ENCODE data around the gene PPP1R7. TPM values are rescaled to one million over a fixed set of nuclear protein-coding genes. Genes with fewer than 3 reads are reported as not detected.

The PPP1R7 gene
- total RNA-seq, 2 experiments from 2014 or later = 78.8 to 84.6 TPM

DNA sequence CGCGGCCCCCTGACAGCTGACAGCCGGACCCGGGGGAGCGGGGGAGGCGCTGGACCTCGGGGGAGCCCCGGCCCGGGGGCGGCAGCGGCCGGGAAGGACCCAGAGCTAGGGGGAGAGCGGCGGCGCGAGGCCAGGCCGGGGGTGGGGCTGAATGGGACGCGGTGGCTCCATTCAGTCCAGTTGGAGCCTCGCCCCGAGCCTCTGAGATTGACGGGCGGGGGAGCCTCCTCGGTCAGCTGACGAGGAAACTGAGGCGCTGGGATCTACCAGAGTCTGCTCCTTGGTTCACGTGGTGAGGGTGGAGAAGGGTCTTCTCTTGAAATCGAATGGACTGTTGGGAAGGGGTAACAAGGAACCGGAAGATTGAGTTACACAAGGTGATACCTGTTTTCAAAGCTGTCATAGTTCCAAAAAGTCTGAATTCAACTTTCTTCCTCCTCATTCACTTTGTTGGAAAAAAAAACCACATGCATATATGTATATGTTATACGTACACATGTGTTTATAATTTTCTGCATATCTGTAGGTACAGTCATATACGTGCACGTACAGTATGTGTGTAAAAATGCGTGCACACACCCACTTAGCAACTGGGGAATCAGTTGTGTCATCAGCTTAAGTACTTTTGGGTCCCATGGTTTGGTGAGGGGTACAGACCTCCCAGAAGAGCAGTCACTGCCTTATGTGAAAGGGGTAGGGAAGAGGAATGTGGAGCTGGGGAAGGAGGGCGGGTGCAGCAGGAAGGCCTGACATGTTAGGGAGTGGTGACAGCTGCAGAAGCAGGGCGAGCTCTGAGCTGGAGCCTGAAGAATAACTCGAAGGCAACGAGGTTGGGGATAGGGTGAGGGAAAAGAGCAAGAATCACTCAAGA, 628 bp downstream of the PPP1R7 start:
- peaks cover 45% of the 10 kb centered on the region for H3K4me1 Mint-ChIP-seq

DNA sequence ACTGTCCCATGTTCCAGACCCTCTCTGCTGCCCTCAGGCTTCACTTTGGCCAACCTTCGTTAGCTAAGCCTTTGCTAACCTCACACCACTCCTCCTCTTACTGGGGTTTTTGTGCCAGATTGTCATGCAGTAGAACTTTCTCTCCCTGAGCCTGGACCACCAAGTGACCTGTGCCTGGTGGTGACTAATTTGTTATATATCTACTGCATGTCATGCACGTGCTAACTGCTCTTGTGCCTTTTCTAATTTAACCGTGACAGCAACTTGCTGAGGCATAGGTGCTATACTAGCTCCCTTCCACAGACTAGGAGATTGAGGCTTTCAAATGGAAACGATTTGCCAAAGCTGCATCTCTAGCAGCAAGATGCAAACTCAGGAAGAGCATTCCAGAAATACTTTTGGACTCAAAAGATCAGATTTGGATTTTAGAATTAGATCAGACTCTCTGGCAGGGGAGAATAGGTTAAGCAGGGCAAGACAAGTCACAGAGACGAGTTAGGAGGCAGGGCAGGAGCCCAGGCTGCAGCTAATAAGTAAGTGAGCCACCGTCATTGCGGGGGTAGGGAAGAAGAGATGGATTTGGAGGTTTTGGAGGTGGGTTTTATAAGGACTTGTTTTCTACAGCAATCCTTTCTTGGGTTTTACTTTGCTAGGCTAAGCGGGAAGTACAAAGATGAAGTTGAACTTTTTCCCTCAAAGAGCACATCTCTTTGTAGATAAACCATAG, 1.8 kb downstream of the PPP1R7 start:
- ATAC-seq (ENCODE audit: low read depth) (no peak), DNase-seq (no peak)
- POLR2A ChIA-PET = interaction anchor here (1.4 to 2.5 kb wide), 2 partner anchors 39 to 49 kb away, joined by 5 to 15 read pairs; no protein-coding TSS in a partner anchor
- H3K4me1 Mint-ChIP-seq = peaks cover 36% of the 10 kb centered on the region
- no peaks in the 10 kb centered on the region for H3K9me3 Mint-ChIP-seq
- peak overlapping the region; percentile 94 for H3K4me3 Mint-ChIP-seq
- H3K36me3 Mint-ChIP-seq = peaks cover 5% of the 10 kb centered on the region
- H3K27me3 Mint-ChIP-seq = no peaks in the 10 kb centered on the region
- H3K27ac Mint-ChIP-seq = peak overlapping the region; percentile 13

More for the DNA sequence above, 628 bp downstream of the PPP1R7 start:
- Mint-ChIP-seq H3K27me3 (no peaks in the 10 kb centered on the region), H3K36me3 (peaks cover 5% of the 10 kb centered on the region), H3K4me3 (peak overlapping the region; percentile 94), H3K9me3 (no peaks in the 10 kb centered on the region), H3K27ac (peak overlapping the region; percentile 87)
- POLR2A ChIA-PET = interaction anchor here (1.3 to 3.0 kb wide), 4 partner anchors 14 to 47 kb away, joined by 4 to 29 read pairs (median 10); no protein-coding TSS in a partner anchor
- DNase-seq (no peak), ATAC-seq (ENCODE audit: low read depth) (no peak)

DNA sequence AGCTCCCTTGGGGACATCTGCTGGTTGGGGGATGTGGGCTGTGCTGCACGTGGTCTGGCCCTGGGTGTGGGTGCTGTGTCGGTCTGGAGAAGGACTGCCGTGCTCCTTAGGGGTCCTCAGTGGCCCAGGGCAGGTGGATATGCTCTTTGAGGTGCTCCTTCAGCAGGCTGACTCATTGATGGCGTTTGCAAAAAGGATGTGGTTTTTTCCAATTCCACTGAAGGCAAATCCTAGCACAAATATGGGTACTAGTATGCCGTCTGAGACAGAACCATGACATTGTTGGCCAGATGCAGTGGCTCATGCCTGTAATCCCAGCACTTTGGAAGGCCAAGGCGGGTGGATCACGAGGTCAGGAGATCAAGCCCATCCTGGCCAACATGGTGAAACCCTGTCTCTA, 3.3 kb downstream of the PPP1R7 start:
- ATAC-seq (ENCODE audit: low read depth) = no peak
- Mint-ChIP-seq H3K4me3 (no peak overlapping the region), H3K27ac (no peak overlapping the region), H3K27me3 (no peaks in the 10 kb centered on the region), H3K36me3 (peaks cover 7% of the 10 kb centered on the region), H3K9me3 (no peaks in the 10 kb centered on the region), H3K4me1 (peaks cover 28% of the 10 kb centered on the region)
- POLR2A ChIA-PET = no interaction called here
- DNase-seq = no peak

GRCh38 chr2:241154915-241155314, 4.6 kb downstream of the PPP1R7 start:
- Mint-ChIP-seq H3K9me3 (no peaks in the 10 kb centered on the region), H3K27ac (no peak overlapping the region), H3K4me1 (peaks cover 28% of the 10 kb centered on the region), H3K27me3 (no peaks in the 10 kb centered on the region), H3K36me3 (peaks cover 9% of the 10 kb centered on the region), H3K4me3 (no peak overlapping the region)
- DNase-seq = no peak
- no peak for ATAC-seq (ENCODE audit: low read depth)
- POLR2A ChIA-PET = no interaction called here

DNA sequence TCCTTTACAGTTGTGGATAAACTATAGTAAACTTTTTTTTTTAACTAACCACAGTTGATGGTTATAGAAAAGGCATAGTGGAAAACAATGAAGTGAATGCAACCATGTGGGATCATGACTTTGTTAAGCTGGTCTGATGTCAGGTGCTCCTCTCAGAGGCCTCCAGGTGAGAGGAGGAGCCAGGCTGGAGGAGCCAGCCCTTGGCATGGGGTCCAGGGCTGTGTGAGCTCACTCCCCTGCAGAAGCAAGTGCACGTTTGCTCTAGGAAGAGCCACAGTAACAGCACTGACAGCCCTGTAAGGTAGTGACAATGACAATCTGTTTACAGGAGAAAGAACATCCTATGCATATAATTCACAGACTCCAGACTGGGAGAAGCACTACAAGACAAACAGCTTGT, 5.7 kb downstream of the PPP1R7 start:
- Mint-ChIP-seq H3K4me1 (peaks cover 22% of the 10 kb centered on the region), H3K9me3 (no peaks in the 10 kb centered on the region), H3K27ac (no peak overlapping the region), H3K36me3 (peaks cover 7% of the 10 kb centered on the region), H3K27me3 (no peaks in the 10 kb centered on the region), H3K4me3 (no peak overlapping the region)
- DNase-seq = no peak
- POLR2A ChIA-PET = no interaction called here
- no peak for ATAC-seq (ENCODE audit: low read depth)

- Mint-ChIP-seq H3K4me1 (peaks cover 13% of the 10 kb centered on the region), H3K27ac (no peak overlapping the region), H3K9me3 (no peaks in the 10 kb centered on the region), H3K27me3 (no peaks in the 10 kb centered on the region), H3K4me3 (no peak overlapping the region), H3K36me3 (peaks cover 7% of the 10 kb centered on the region)
- ATAC-seq (ENCODE audit: low read depth) (no peak), DNase-seq (no peak)
- POLR2A ChIA-PET = no interaction called here
Measured at GRCh38 chr2:241156971-241157441, 6.7 kb downstream of the PPP1R7 start.

GRCh38 chr2:241157841-241158545, 7.7 kb downstream of the PPP1R7 start:
- POLR2A ChIA-PET = no interaction called here
- ATAC-seq (ENCODE audit: low read depth) (no peak), DNase-seq (no peak)
- H3K36me3 Mint-ChIP-seq = peaks cover 7% of the 10 kb centered on the region
- no peak overlapping the region for H3K27ac Mint-ChIP-seq
- no peaks in the 10 kb centered on the region for H3K9me3 Mint-ChIP-seq
- no peak overlapping the region for H3K4me3 Mint-ChIP-seq
- H3K4me1 Mint-ChIP-seq = peaks cover 9% of the 10 kb centered on the region
- H3K27me3 Mint-ChIP-seq = no peaks in the 10 kb centered on the region

GRCh38 chr2:241158546-241158900, 8.3 kb downstream of the PPP1R7 start:
- no peaks in the 10 kb centered on the region for H3K27me3 Mint-ChIP-seq
- H3K9me3 Mint-ChIP-seq = no peaks in the 10 kb centered on the region
- peaks cover 4% of the 10 kb centered on the region for H3K4me1 Mint-ChIP-seq
- H3K4me3 Mint-ChIP-seq = no peak overlapping the region
- DNase-seq = no peak
- H3K27ac Mint-ChIP-seq = no peak overlapping the region
- no peak for ATAC-seq (ENCODE audit: low read depth)
- POLR2A ChIA-PET = no interaction called here
- peaks cover 5% of the 10 kb centered on the region for H3K36me3 Mint-ChIP-seq

DNA sequence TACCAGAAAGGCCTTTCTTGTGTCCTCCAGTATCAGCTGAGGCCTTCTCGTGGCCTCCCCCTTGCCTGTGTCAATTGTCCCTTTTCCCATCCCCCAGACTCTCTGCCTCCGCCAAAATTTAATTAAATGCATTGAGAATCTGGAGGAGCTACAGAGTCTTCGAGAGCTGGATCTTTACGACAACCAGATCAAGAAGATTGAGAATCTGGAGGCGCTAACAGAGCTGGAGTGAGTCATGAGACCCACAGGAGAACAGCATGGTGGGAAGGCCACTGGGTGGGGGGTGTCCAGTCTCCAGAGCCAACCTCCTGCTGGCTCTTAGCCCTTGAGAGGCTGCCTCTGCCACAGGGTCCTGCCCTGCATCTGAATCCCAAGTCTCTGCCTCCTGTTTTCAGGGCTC, 8.8 kb downstream of the PPP1R7 start:
- H3K27me3 Mint-ChIP-seq = no peaks in the 10 kb centered on the region
- POLR2A ChIA-PET = no interaction called here
- H3K4me1 Mint-ChIP-seq = peaks cover 2% of the 10 kb centered on the region
- no peak overlapping the region for H3K4me3 Mint-ChIP-seq
- H3K36me3 Mint-ChIP-seq = peaks cover 5% of the 10 kb centered on the region
- DNase-seq (no peak), ATAC-seq (ENCODE audit: low read depth) (no peak)
- no peaks in the 10 kb centered on the region for H3K9me3 Mint-ChIP-seq
- H3K27ac Mint-ChIP-seq = no peak overlapping the region

DNA sequence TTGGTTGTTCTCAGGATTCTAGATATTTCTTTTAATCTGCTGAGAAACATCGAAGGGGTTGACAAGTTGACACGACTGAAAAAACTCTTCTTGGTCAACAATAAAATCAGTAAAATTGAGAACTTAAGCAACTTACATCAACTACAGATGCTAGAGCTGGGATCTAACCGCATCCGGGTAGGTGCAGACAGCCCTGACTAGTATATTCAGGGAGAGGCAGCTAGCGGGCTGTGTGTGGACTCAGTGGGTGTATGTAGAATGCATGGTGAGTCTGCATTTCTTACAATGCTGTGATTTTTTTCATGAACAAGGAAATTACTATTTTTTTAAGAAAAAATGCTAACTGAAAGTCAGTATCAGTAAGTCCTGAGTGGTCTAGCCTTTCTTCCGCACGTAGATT, 10.1 kb downstream of the PPP1R7 start:
- no peaks in the 10 kb centered on the region for H3K27me3 Mint-ChIP-seq
- no peak overlapping the region for H3K4me3 Mint-ChIP-seq
- ATAC-seq (ENCODE audit: low read depth) (no peak), DNase-seq (no peak)
- POLR2A ChIA-PET = no interaction called here
- H3K36me3 Mint-ChIP-seq = peaks cover 5% of the 10 kb centered on the region
- H3K9me3 Mint-ChIP-seq = no peaks in the 10 kb centered on the region
- no peak overlapping the region for H3K27ac Mint-ChIP-seq
- H3K4me1 Mint-ChIP-seq = no peaks in the 10 kb centered on the region

DNA sequence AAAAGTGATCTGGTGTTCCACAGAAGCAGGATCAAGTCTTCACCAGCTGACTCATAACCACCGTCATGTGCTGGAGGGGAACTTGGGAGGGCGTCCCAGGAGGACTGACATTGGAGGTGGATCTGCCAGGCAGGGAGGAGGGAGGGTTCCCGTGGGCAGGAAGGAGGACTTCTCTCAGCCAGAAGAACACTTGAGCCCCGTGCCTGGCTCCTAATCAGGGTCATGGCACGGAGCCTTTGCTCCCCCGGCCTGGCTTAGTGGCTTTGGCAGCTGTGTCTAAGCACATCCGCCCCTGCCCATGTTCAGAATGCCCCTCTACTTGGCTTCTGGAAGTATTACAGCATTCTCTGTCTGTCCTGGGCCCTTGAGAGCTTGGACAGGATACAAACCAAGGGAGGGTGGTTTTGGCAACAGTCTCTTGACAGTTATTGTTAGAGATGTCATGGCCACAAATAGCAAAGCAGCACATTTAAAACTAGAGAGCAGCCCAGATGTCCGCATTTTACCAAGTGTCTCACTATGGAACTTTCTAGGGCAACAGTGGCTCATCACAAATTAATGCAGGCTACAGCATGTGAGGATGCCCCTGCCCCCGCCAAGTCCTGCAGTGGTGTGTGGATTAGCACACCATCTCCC, 11.5 kb downstream of the PPP1R7 start:
- Mint-ChIP-seq H3K36me3 (peaks cover 5% of the 10 kb centered on the region), H3K4me3 (no peak overlapping the region), H3K9me3 (no peaks in the 10 kb centered on the region), H3K27me3 (no peaks in the 10 kb centered on the region), H3K27ac (no peak overlapping the region), H3K4me1 (no peaks in the 10 kb centered on the region)
- ATAC-seq (ENCODE audit: low read depth) = no peak
- POLR2A ChIA-PET = no interaction called here
- no peak for DNase-seq

DNA sequence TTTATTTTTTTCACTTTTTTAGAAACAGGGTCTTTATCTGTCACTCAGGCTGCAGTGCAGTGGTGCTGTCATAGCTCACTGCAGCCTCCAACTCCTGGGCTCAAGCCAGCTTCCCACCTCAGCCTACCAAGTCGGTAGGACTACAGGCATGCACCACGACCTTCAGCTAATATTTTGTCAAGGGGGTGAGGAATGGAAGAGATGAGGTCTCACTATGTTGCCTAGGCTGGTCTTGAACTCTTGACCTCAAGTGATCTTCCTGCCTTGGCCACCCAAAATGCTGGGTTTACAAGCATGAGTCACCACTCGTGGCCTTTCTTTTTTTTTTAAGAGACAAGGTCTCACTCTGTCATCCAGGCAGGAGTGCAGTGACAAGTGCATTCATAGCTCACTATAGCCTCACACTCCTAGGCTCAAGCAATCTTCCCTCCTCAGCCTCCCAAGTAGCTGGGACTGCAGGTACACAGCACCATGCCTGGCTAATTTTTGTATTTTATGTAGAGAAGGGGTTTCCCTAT, 13.4 kb downstream of the PPP1R7 start:
- Mint-ChIP-seq H3K27me3 (no peaks in the 10 kb centered on the region), H3K4me1 (no peaks in the 10 kb centered on the region), H3K4me3 (no peak overlapping the region), H3K27ac (no peak overlapping the region), H3K9me3 (no peaks in the 10 kb centered on the region), H3K36me3 (peaks cover 9% of the 10 kb centered on the region)
- ATAC-seq (ENCODE audit: low read depth) (no peak), DNase-seq (no peak)
- POLR2A ChIA-PET = interaction anchor here (1.4 kb wide), 1 partner anchor 15 kb away, joined by 5 read pairs; the partner anchor contains the start of gene PASK

DNA sequence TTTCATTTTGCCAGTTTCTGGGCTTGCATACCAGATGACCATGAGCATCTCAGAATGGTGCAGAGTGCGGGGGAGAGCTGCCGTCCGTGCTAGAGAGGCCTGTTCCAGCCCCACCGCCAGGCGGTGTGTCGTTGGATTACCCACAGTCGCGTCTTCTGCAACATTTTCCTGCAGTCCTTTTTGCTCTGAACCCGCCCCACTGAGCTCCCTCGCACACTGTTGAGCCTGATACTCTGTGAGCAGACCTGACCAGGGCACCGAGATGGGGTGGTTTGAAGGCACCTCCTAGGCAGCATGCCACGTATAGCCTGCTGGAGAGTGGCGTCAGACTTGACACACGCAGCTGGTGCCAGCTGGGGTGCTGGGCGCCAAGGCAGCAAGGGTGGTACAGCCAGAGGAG, 18.1 kb downstream of the PPP1R7 start:
- H3K4me1 Mint-ChIP-seq = no peaks in the 10 kb centered on the region
- POLR2A ChIA-PET = no interaction called here
- H3K4me3 Mint-ChIP-seq = no peak overlapping the region
- H3K36me3 Mint-ChIP-seq = peaks cover 41% of the 10 kb centered on the region
- no peak for ATAC-seq (ENCODE audit: low read depth)
- no peak overlapping the region for H3K27ac Mint-ChIP-seq
- no peaks in the 10 kb centered on the region for H3K27me3 Mint-ChIP-seq
- H3K9me3 Mint-ChIP-seq = peaks cover 2% of the 10 kb centered on the region
- DNase-seq = no peak
